ENCODE data around the gene KIFAP3. TPM values are rescaled to one million over a fixed set of nuclear protein-coding genes. Genes with fewer than 3 reads are reported as not detected.
"Not testable (repeated sequence)": the region's sequence is repeated elsewhere in the genome, so short reads cannot be mapped to it uniquely, and the experiment has no call there.

The KIFAP3 gene
- total RNA-seq, 4 donors from 2014 or later, result 9.2 to 24.6 (median 15.5) TPM

- 80 to 88% methylated on average over 2 of the region's 2 CpGs for WGBS, 2 donors
- Histone ChIP-seq H3K4me3 (no peak overlapping the region), H3K27ac (no peak overlapping the region), H3K4me1 (no peaks in the 10 kb centered on the region), H3K36me3 (peaks cover 0 to 8% (median 0%) of the 10 kb centered on the region in 3 donors), H3K9me3 (no peaks in the 10 kb centered on the region), H3K27me3 (no peaks in the 10 kb centered on the region)
- TF ChIP-seq, protein P1, sequence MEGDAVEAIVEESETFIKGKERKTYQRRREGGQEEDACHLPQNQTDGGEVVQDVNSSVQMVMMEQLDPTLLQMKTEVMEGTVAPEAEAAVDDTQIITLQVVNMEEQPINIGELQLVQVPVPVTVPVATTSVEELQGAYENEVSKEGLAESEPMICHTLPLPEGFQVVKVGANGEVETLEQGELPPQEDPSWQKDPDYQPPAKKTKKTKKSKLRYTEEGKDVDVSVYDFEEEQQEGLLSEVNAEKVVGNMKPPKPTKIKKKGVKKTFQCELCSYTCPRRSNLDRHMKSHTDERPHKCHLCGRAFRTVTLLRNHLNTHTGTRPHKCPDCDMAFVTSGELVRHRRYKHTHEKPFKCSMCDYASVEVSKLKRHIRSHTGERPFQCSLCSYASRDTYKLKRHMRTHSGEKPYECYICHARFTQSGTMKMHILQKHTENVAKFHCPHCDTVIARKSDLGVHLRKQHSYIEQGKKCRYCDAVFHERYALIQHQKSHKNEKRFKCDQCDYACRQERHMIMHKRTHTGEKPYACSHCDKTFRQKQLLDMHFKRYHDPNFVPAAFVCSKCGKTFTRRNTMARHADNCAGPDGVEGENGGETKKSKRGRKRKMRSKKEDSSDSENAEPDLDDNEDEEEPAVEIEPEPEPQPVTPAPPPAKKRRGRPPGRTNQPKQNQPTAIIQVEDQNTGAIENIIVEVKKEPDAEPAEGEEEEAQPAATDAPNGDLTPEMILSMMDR (IDR thresholded peaks at IDR 0.05), result no peak
- no peak for TF ChIP-seq POLR2A (IDR thresholded peaks at IDR 0.05)
- no peak for DNase-seq
- intact Hi-C loops (cut with DNase I), result no loop called here
Measured at GRCh38 chr1:169924829-169925228, 149.7 kb downstream of the KIFAP3 start.

DNA sequence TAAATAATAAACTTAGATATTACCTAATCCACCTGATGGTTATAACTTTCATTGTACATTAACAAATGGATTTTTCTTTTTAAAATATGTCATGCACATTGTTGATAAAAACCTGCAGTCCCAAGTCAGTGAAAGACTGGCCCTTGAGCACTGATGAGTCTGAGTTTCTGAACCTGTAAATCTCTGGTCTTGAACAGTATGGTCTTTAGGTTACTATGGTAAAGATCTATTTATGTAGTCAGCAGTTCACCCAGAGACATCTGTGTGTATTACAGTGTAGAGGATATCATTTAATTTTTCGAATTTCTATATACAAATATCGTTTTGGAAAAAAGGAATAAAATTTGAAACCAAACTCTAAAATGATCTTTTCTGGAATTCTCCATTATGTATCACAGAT lies 150.4 kb downstream of the KIFAP3 start:
- Histone ChIP-seq H3K36me3 (peaks cover 0 to 16% (median 0%) of the 10 kb centered on the region in 3 donors), H3K4me1 (no peaks in the 10 kb centered on the region), H3K4me3 (no peak overlapping the region), H3K27ac (no peak overlapping the region), H3K9me3 (no peaks in the 10 kb centered on the region), H3K27me3 (no peaks in the 10 kb centered on the region)
- TF ChIP-seq, protein P1 (IDR thresholded peaks at IDR 0.05), result no peak
- TF ChIP-seq POLR2A (IDR thresholded peaks at IDR 0.05), result no peak
- intact Hi-C loops (cut with DNase I), result no loop called here
- 96 to 100% methylated on average over 2 of the region's 2 CpGs for WGBS, 2 donors
- no peak for DNase-seq

DNA sequence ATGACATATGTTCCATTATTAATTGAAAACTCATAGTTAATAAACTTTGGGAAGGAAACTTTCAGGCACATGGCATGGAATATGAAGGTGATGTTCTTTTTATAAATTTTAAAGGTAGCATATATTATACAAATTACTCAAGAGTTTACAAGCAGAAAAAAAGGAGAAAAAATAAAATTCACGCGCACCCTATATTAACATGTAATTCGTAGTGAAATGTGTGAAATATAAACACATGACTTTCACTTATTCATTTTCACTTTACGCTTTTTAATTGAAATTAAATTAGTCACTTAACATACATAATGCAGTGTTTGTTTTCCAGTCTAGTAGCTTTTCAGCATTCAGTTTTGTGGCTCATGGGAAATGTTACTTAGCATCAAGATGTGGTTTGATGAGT lies 153.4 kb downstream of the KIFAP3 start:
- H3K36me3 ChIP-seq, result peaks cover 0 to 25% (median 0%) of the 10 kb centered on the region in 3 donors
- H3K4me1 ChIP-seq, result no peaks in the 10 kb centered on the region
- TF ChIP-seq, protein P1 (IDR thresholded peaks at IDR 0.05), result no peak
- TF ChIP-seq POLR2A (IDR thresholded peaks at IDR 0.05), result no peak
- 88 to 94% methylated on average over 4 of the region's 4 CpGs for WGBS, 2 donors
- no peaks in the 10 kb centered on the region for H3K9me3 ChIP-seq
- no peak for DNase-seq
- H3K4me3 ChIP-seq, result no peak overlapping the region
- H3K27me3 ChIP-seq, result no peaks in the 10 kb centered on the region
- intact Hi-C loops (cut with DNase I), result no loop called here
- no peak overlapping the region for H3K27ac ChIP-seq

GRCh38 chr1:169918927-169919326 lies 155.6 kb downstream of the KIFAP3 start:
- WGBS, 2 donors, result 82% methylated on average over 1 of the region's 1 CpG
- peaks cover 0 to 19% (median 0%) of the 10 kb centered on the region in 3 donors for H3K36me3 ChIP-seq
- H3K27ac ChIP-seq, result no peak overlapping the region
- TF ChIP-seq, protein P1 (IDR thresholded peaks at IDR 0.05), result no peak
- no peak for TF ChIP-seq POLR2A (IDR thresholded peaks at IDR 0.05)
- H3K9me3 ChIP-seq, result no peaks in the 10 kb centered on the region
- peaks cover 0 to 8% (median 3%) of the 10 kb centered on the region in 3 donors for H3K4me1 ChIP-seq
- intact Hi-C loops (cut with DNase I), result no loop called here
- no peak for DNase-seq
- no peak overlapping the region for H3K4me3 ChIP-seq
- no peaks in the 10 kb centered on the region for H3K27me3 ChIP-seq

DNA sequence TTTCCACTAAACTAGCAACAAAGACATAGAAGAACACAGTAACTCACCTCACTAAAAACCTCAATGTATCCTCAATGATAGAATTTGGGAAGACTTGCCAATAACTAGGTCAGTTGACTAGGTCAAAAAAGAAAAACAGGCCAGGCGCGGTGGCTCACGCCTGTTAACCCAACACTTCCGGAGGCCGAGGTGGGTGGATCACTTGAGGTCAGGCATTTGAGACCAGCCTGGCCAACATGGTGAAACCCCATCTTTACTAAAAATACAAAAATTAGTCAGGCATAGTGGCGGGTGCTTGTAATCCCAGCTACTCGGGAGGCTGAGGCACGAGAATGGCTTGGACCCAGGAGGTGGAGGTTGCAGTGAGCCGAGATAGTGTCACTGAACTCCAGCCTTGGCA lies 156.3 kb downstream of the KIFAP3 start:
- H3K27me3 ChIP-seq; intact Hi-C loops (cut with DNase I); H3K9me3 ChIP-seq; H3K27ac ChIP-seq; H3K4me1 ChIP-seq; DNase-seq; H3K4me3 ChIP-seq: not testable (repeated sequence)
- 90 to 97% methylated on average over 9 of the region's 9 CpGs for WGBS, 2 donors
- peaks cover 0 to 19% (median 0%) of the 10 kb centered on the region in 3 donors for H3K36me3 ChIP-seq

GRCh38 chr1:169915150-169915549 lies 159.3 kb downstream of the KIFAP3 start:
- H3K4me3 ChIP-seq, result no peak overlapping the region
- no peak for TF ChIP-seq POLR2A (IDR thresholded peaks at IDR 0.05)
- TF ChIP-seq, protein P1 (IDR thresholded peaks at IDR 0.05), result no peak
- intact Hi-C loops (cut with DNase I), result no loop called here
- 38 to 67% methylated on average over 15 of the region's 15 CpGs for WGBS, 2 donors
- H3K4me1 ChIP-seq, result peaks cover 0 to 8% (median 3%) of the 10 kb centered on the region in 3 donors
- H3K36me3 ChIP-seq, result peaks cover 0 to 19% (median 0%) of the 10 kb centered on the region in 3 donors
- H3K9me3 ChIP-seq, result no peaks in the 10 kb centered on the region
- no peak for DNase-seq
- H3K27ac ChIP-seq, result no peak overlapping the region
- no peaks in the 10 kb centered on the region for H3K27me3 ChIP-seq

Data from esophagus squamous epithelium (tissue), 5 donors.